ENCODE measurements around the gene STAT4. TPM values are rescaled to one million over a fixed set of nuclear protein-coding genes. Genes with fewer than 3 reads are reported as not detected.

STAT4 gene
- polyA plus RNA-seq, 1 of the 3 experiments (the other 2 are of a cell fraction): 0.12 TPM

DNA sequence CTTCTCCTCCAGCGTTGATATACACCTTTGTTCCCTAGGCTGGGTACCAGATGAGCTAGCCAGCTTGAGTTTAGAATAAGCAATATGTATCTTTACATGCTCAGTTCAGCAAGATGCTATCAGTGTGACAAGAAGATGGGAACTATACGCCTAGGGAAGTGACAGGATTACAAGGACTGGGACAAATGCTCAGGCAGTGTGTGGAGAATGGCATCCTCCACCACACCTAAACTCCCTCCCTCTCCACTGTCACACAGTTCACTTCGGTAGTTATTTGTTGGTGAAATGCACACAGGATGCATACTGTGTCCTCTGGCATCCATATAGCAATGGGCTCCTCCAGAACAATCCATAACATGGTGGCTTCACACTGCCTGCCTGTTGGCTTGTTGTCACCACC lies 144.5 kb downstream of the STAT4 start:
- Histone ChIP-seq H3K79me2 (ENCODE audit: insufficient read depth) (peaks cover 12% of the 10 kb centered on the region; the same call in 1 of the 2 replicates), H3F3A (replicated peaks; ENCODE audit: insufficient read depth) (no peaks in the 10 kb centered on the region), H3K4me1 (ENCODE audit: control insufficient read depth in 1 of 2, insufficient read depth in 2 of 2, low read depth in 1 of 2, low read length in 1 of 2) (peaks cover 0 to 11% of the 10 kb centered on the region in 2 experiments; a peak in 2 of 4 replicates), H3K27ac (ENCODE audit: low read depth in 2 of 2, low read length in 1 of 2) (no peak overlapping the region), H3K9me2 (no peaks in the 10 kb centered on the region), H2AFZ (ENCODE audit: low read depth) (no peak overlapping the region), H3K27me3 (ENCODE audit: insufficient read depth) (no peaks in the 10 kb centered on the region), H3K4me3 (ENCODE audit: low read depth in 2 of 2, low read length in 1 of 2) (no peak overlapping the region), H3K4me2 (no peak overlapping the region), H3K36me3 (replicated peaks in 1 of 2; ENCODE audit: control insufficient read depth in 1 of 2, insufficient read depth in 2 of 2, low read length in 1 of 2) (peaks cover 73 to 90% of the 10 kb centered on the region in 2 experiments), H3K9ac (no peak overlapping the region), H4K20me1 (ENCODE audit: insufficient read depth) (no peaks in the 10 kb centered on the region), H3K9me3 (no peaks in the 10 kb centered on the region)
- POLR2A ChIA-PET: no interaction called here
- TF ChIP-seq TAF1 (IDR thresholded peaks at IDR 0.05; ENCODE audit: borderline replicate concordance, low read depth, low read length): no peak
- no peak for TF ChIP-seq RFX5 (IDR thresholded peaks at IDR 0.05; ENCODE audit: low read length)
- no peak for TF ChIP-seq MXI1 (IDR thresholded peaks at IDR 0.05; ENCODE audit: low read depth, low read length)
- no peak for TF ChIP-seq CHD2 (IDR thresholded peaks at IDR 0.05; ENCODE audit: low read length, partially characterized antibody)
- no peak for TF ChIP-seq FOXM1 (IDR thresholded peaks at IDR 0.05; ENCODE audit: low read depth)
- TF ChIP-seq TCF12 (IDR thresholded peaks at IDR 0.05): no peak
- DNase-seq: no peak
- CTCF ChIA-PET: interaction anchor here (1.5 kb wide), 1 partner anchor 10 kb away, joined by 4 read pairs; no protein-coding TSS in a partner anchor
- WGBS (ENCODE audit: low lambda C conversion rate): 91% methylated on average over 3 of the region's 3 CpGs

DNA sequence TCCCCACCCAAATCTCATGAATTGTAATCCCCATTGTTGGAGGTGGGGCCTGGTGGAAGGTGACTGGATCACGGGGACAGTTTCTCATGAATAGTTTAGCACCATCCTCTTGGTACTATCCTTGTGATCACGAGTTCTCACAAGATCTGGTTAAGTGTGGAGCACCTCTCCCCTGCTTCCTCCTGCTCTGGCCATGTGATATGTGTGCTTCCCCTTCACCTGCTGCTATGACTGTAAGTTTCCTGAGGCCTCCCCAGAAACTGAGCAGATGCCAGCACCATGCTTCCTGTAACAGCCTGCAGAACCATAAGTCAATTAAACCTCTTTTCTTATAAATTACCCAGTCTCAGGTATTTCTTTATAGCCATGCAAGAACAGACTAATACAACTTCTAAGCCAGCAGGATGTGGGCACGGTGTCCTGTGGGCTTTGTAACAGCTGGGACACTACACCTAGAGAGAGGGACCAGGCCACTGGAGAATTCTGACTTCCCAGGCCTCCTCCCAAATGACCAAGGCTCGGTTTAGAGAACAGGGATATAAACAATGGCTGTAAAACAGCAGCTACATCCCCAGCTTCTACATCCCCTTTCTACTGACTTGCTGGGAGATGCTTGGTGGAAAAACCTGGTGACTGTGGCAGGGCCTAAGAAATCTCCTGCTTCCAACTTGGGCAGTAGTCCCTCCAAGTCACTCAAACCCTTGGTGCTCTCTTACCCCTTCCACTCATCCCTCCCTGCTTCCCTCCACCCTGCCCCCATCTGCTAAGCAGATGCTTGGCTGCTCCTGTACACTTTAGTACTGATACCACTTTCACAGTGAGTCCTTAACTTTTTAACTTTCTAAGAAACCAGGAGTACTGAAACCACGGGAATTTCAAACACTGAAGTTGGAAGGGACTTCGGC lies 147.1 kb downstream of the STAT4 start:
- no peak overlapping the region for H3K4me3 ChIP-seq (ENCODE audit: low read depth in 2 of 2, low read length in 1 of 2)
- WGBS (ENCODE audit: low lambda C conversion rate): 95% methylated on average over 6 of the region's 6 CpGs
- no peaks in the 10 kb centered on the region for H3K9me3 ChIP-seq
- no peaks in the 10 kb centered on the region for H3F3A ChIP-seq (replicated peaks; ENCODE audit: insufficient read depth)
- H3K4me2 ChIP-seq: no peak overlapping the region
- H4K20me1 ChIP-seq (ENCODE audit: insufficient read depth): no peaks in the 10 kb centered on the region
- no peaks in the 10 kb centered on the region for H3K79me2 ChIP-seq (ENCODE audit: insufficient read depth)
- TF ChIP-seq, protein P1, sequence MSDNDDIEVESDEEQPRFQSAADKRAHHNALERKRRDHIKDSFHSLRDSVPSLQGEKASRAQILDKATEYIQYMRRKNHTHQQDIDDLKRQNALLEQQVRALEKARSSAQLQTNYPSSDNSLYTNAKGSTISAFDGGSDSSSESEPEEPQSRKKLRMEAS (IDR thresholded peaks at IDR 0.05; ENCODE audit: low read depth): no peak
- no peaks in the 10 kb centered on the region for H3K27me3 ChIP-seq (ENCODE audit: insufficient read depth)
- POLR2A ChIA-PET: interaction anchor here (0.9 kb wide), 1 partner anchor 9 kb away, joined by 3 read pairs; no protein-coding TSS in a partner anchor
- H3K36me3 ChIP-seq (replicated peaks in 1 of 2; ENCODE audit: control insufficient read depth in 1 of 2, insufficient read depth in 2 of 2, low read length in 1 of 2): peaks cover 90 to 94% of the 10 kb centered on the region in 2 experiments
- no peak for DNase-seq
- CTCF ChIA-PET: no interaction called here
- no peak overlapping the region for H3K27ac ChIP-seq (ENCODE audit: low read depth in 2 of 2, low read length in 1 of 2)
- no peak overlapping the region for H3K9ac ChIP-seq
- peaks cover 0 to 7% of the 10 kb centered on the region in 2 experiments; a peak in 2 of 4 replicates for H3K4me1 ChIP-seq (ENCODE audit: control insufficient read depth in 1 of 2, insufficient read depth in 2 of 2, low read depth in 1 of 2, low read length in 1 of 2)
- no peaks in the 10 kb centered on the region for H3K9me2 ChIP-seq
- no peak overlapping the region for H2AFZ ChIP-seq (ENCODE audit: low read depth)

DNA sequence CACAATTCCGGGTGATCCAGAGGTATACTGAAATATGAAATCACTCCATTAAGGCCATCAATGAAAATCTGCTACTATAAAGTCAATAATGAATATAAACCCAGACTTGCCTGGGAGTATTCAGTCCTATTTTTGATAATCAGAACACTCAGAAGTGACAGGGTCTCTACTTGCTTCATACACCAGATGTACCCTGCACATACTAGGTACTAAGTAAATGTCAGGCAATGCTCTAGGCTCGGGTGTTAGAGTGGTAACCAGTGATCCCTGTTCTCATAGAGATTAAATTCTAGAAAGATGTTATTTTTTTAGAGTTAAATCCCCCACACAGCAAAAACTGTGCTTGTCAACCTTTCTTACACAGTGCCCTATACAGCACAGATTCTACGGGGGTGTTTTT lies 149.2 kb downstream of the STAT4 start:
- H3K27ac ChIP-seq (ENCODE audit: low read depth in 2 of 2, low read length in 1 of 2): no peak overlapping the region
- H3K9me3 ChIP-seq: no peaks in the 10 kb centered on the region
- peaks cover 86 to 90% of the 10 kb centered on the region in 2 experiments for H3K36me3 ChIP-seq (replicated peaks in 1 of 2; ENCODE audit: control insufficient read depth in 1 of 2, insufficient read depth in 2 of 2, low read length in 1 of 2)
- POLR2A ChIA-PET: no interaction called here
- DNase-seq: no peak
- H2AFZ ChIP-seq (ENCODE audit: low read depth): no peak overlapping the region
- no peaks in the 10 kb centered on the region for H3F3A ChIP-seq (replicated peaks; ENCODE audit: insufficient read depth)
- TF ChIP-seq GATA2 (CRISPR knock-in tag; IDR thresholded peaks at IDR 0.05) (no peak), RFX5 (IDR thresholded peaks at IDR 0.05; ENCODE audit: low read length) (no peak), TEAD4 (IDR thresholded peaks at IDR 0.05; ENCODE audit: borderline replicate concordance, insufficient read depth) (no peak)
- H3K4me1 ChIP-seq (ENCODE audit: control insufficient read depth in 1 of 2, insufficient read depth in 2 of 2, low read depth in 1 of 2, low read length in 1 of 2): no peaks in the 10 kb centered on the region; a peak in 1 of 4 replicates
- 89% methylated on average over 3 of the region's 3 CpGs for WGBS (ENCODE audit: low lambda C conversion rate)
- H3K79me2 ChIP-seq (ENCODE audit: insufficient read depth): no peaks in the 10 kb centered on the region
- no peaks in the 10 kb centered on the region for H3K27me3 ChIP-seq (ENCODE audit: insufficient read depth)
- no peaks in the 10 kb centered on the region for H3K9me2 ChIP-seq
- no peaks in the 10 kb centered on the region for H4K20me1 ChIP-seq (ENCODE audit: insufficient read depth)
- no peak overlapping the region for H3K4me2 ChIP-seq
- CTCF ChIA-PET: no interaction called here
- H3K9ac ChIP-seq: no peak overlapping the region
- no peak overlapping the region for H3K4me3 ChIP-seq (ENCODE audit: low read depth in 2 of 2, low read length in 1 of 2)
